NT2/D1 (cell line): ENCODE data around the gene TAGLN2.

ENCODE experiments used
- DNase-seq: peaks from one replicate; pipeline ENCODE4 v3.0.0-alpha.2; 2011; ENCODE audit warnings: low read depth, low spot score
- H3K27me3 ChIP-seq: 2 replicates; pipeline ENCODE4 v1.6.0; 2011; ENCODE audit warnings: mild to moderate bottlenecking; ENCODE audit not compliant: insufficient read length, insufficient read depth
- H3K36me3 ChIP-seq: 2 replicates; pipeline ENCODE4 v1.6.1; 2011; ENCODE audit warnings: mild to moderate bottlenecking, low read length, mixed read lengths; ENCODE audit not compliant: insufficient read depth, insufficient read length
- H3K4me1 ChIP-seq: 2 replicates; pipeline ENCODE4 v1.5.1; 2011; ENCODE audit not compliant: insufficient read depth, insufficient read length
- H3K4me3 ChIP-seq: 2 replicates; pipeline ENCODE4 v1.5.1; 2011; ENCODE audit warnings: low read depth; ENCODE audit not compliant: insufficient read length
- H3K9ac ChIP-seq: 2 replicates; pipeline ENCODE4 v1.6.0; 2011; ENCODE audit warnings: low read depth; ENCODE audit not compliant: insufficient read length
- H3K9me3 ChIP-seq: 2 replicates; pipeline ENCODE4 v1.5.1; 2011; ENCODE audit warnings: mild to moderate bottlenecking, low read length; ENCODE audit not compliant: insufficient read depth
- SUZ12 ChIP-seq: IDR thresholded peaks from 2 replicates; pipeline ENCODE4 v1.6.1; 2011; ENCODE audit not compliant: insufficient read length, insufficient read depth; ENCODE audit errors: extremely low read depth
- YY1 ChIP-seq: IDR thresholded peaks from 2 replicates; pipeline ENCODE4 v1.6.1; 2011; ENCODE audit not compliant: insufficient read length, insufficient read depth
- ZNF274 ChIP-seq: IDR thresholded peaks from 2 replicates; pipeline ENCODE4 v1.6.1; 2011; ENCODE audit warnings: mild to moderate bottlenecking, low read depth, low read length

TAGLN2 gene

DNA sequence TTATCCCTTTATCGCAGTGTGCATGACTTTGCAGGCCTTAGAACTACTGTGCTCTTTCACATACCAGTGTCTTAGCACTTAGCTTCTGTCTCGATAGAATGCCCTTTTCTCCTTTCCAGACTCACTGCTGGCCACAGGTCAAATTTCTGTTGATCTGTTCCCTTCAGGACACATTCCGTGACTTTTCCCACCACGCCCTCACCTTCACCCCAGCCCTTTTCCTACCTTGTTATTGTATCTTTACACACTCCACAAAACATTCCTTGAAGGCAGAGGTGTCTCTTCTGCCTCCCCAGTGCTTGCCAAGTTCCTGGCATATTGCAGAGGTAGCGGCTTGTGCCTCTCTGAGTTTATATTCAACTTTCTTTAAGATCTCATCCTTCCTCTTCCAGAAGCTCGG, 23.8 kb upstream of the TAGLN2 start:
- H3K36me3 ChIP-seq: no peaks in the 10 kb centered on the region
- H3K27me3 ChIP-seq: peaks cover 13% of the 10 kb centered on the region
- peaks cover 2% of the 10 kb centered on the region for H3K4me1 ChIP-seq
- DNase-seq: no peak
- H3K9me3 ChIP-seq: no peaks in the 10 kb centered on the region
- TF ChIP-seq YY1 (no peak), ZNF274 (no peak), SUZ12 (no peak)
- no peak overlapping the region for H3K4me3 ChIP-seq
- H3K9ac ChIP-seq: no peak overlapping the region

DNA sequence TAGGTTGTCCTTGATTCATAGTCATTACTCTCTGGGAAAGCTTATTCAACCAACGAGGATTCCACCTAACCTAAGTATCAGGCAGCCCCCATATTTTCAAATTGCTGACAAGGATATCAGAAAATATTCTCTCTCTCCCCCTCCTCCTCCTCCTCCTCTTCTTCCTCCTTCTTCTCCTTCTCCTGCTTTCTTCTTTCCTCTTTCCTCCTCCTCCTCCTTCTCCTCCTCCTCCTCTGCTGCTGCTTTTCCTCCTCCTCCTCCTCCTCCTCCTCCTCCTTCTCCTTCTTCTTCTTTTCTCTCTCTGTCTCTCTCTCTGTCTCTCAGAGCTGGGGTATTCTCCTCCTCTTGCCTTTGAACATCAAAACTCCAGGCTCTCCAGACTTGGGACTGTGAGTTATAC, 22.6 kb upstream of the TAGLN2 start:
- Histone ChIP-seq H3K36me3 (peaks cover 5% of the 10 kb centered on the region), H3K27me3 (peaks cover 12% of the 10 kb centered on the region), H3K9ac (no peak overlapping the region), H3K4me1 (no peaks in the 10 kb centered on the region), H3K9me3 (no peaks in the 10 kb centered on the region), H3K4me3 (no peak overlapping the region)
- TF ChIP-seq SUZ12 (no peak), YY1 (no peak), ZNF274 (no peak)
- no peak for DNase-seq

- H3K36me3 ChIP-seq: peaks cover 15% of the 10 kb centered on the region
- DNase-seq: no peak
- H3K4me1 ChIP-seq: peaks cover 7% of the 10 kb centered on the region
- H3K27me3 ChIP-seq: peaks cover 5% of the 10 kb centered on the region
- no peaks in the 10 kb centered on the region for H3K9me3 ChIP-seq
- TF ChIP-seq SUZ12: no peak
- no peak for TF ChIP-seq YY1
- TF ChIP-seq ZNF274: no peak
- H3K4me3 ChIP-seq: peak overlapping the region; percentile 58
- peak overlapping the region; percentile 83 for H3K9ac ChIP-seq
Measured at GRCh38 chr1:159946242-159947187, 21.2 kb upstream of the TAGLN2 start.

DNA sequence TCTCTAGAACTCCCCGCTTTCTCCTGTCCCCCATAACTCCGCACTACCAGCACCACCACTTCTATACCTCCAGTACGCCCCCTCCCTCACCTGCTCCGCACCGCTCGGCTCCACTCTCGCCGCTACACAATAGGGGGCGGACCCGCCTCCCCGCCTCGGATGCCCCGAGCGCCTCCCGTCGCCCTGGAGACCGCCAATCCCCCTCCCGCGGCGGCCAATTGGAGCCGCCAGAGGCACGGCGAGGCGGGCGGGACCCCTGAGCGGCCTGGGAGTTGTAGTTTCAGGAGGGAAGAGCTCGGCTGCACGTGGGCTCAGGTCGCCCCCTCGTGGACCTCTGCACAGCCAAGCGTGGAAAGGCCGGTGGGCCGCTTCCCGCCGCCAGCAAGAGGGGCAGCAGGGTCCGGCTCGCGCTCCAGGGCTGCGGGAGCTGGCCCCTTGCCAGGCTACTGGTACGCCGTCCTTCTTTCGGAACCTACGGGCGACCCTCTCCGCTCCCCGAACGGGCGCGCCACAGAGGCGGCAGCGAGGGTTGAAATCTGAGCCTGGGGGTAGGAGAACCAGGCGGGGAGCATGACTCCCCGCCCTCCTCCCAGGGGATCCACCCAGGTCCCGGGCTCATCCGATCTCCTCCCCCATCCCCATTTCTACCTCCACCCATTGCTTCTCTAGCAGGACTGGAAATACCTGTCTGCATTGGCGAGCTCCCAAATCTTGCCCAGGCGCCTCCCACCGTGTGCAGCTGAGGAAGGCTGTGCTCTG, 20.4 kb upstream of the TAGLN2 start, which contains the start of gene IGSF9:
Gene IGSF9, minus strand, starts transcription at position 131 of the 759 bp plus-strand sequence. CDS start 2,159 bp downstream, outside the sequence.
- Histone ChIP-seq H3K36me3 (peaks cover 15% of the 10 kb centered on the region), H3K4me3 (peak within 1 kb of the TSS; percentile 58), H3K27me3 (peaks cover 5% of the 10 kb centered on the region), H3K9ac (peak within 1 kb of the TSS; percentile 83), H3K9me3 (no peaks in the 10 kb centered on the region), H3K4me1 (peaks cover 15% of the 10 kb centered on the region)
- TF ChIP-seq ZNF274: no peak
- TF ChIP-seq YY1: no peak
- DNase-seq: peak; percentile 99

- H3K4me1 ChIP-seq: peaks cover 15% of the 10 kb centered on the region
- TF ChIP-seq ZNF274 (no peak), YY1 (no peak), SUZ12 (no peak)
- peak overlapping the region; percentile 66 for H3K9ac ChIP-seq
- peaks cover 22% of the 10 kb centered on the region for H3K36me3 ChIP-seq
- no peaks in the 10 kb centered on the region for H3K9me3 ChIP-seq
- H3K27me3 ChIP-seq: peaks cover 5% of the 10 kb centered on the region
- H3K4me3 ChIP-seq: peak overlapping the region; percentile 58
- DNase-seq: no peak
Measured at GRCh38 chr1:159944623-159945455, 19.5 kb upstream of the TAGLN2 start.

DNA sequence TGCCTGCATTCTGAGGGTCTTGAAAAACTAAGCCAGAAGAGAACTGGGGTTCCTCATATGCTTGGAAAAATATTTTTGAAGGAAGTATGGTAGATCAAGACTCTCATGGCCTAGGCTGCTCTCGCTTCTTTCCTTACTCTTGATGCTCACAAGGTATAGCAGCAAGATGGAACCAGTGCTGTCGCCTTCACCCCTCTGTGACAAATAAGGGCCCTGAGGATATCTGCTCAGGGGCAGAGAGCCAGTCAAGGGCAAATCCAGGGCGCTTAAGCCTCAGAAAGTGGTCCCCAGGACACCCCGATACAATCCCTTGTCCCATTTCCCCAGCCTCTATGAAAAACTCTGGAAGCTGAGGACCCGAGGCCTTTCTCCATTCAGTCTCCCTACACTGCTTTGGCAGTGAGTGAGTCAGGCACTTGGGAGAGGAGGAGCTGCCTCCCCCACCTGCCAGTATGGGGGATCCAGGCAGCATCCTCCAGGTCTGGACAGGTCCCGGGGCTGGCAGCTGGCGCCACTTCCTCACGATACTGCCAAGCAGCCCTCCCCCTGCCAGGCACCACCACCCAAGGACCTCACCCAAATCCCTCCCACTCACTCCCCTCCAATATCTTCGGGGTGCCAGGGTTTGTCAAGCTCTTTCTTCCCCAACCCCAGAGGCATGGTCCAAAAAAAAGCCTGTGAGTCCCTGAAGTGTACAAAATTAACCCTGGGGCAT, 18.8 kb upstream of the TAGLN2 start:
- DNase-seq: no peak
- H3K36me3 ChIP-seq: peaks cover 30% of the 10 kb centered on the region
- peak overlapping the region; percentile 66 for H3K9ac ChIP-seq
- peaks cover 15% of the 10 kb centered on the region for H3K4me1 ChIP-seq
- H3K9me3 ChIP-seq: no peaks in the 10 kb centered on the region
- TF ChIP-seq ZNF274 (no peak), SUZ12 (no peak), YY1 (no peak)
- H3K4me3 ChIP-seq: peak overlapping the region; percentile 58
- H3K27me3 ChIP-seq: peaks cover 5% of the 10 kb centered on the region
